PC-3 (cell line): ENCODE measurements around the gene SRCAP.

Experiments
- EZH2 ChIP-seq: fragments of 300-600 bp; sonication (generic); IDR thresholded peaks from one replicate; pipeline ENCODE4 v1.6.1; 2017; ENCODE audit warnings: antibody characterized with exemption, mild to moderate bottlenecking, low read length; ENCODE audit not compliant: unreplicated experiment
- EZH2phosphoT487 ChIP-seq: fragments of 300-600 bp; sonication (generic); IDR thresholded peaks from 2 replicates; pipeline ENCODE4 v1.6.1; 2018; ENCODE audit warnings: mild to moderate bottlenecking, antibody characterized with exemption, low read length, borderline replicate concordance
- TF ChIP-seq, protein P1 (sequence below): fragments of 300-600 bp; sonication (generic); conservative IDR thresholded peaks from 2 replicates; pipeline ENCODE4 v1.5.1; 2017; ENCODE audit warnings: antibody characterized with exemption, low read depth, mild to moderate bottlenecking, low read length

GRCh38 chr16:30715750-30716445 lies 16.9 kb downstream of the SRCAP start:
- TF ChIP-seq, protein P1, sequence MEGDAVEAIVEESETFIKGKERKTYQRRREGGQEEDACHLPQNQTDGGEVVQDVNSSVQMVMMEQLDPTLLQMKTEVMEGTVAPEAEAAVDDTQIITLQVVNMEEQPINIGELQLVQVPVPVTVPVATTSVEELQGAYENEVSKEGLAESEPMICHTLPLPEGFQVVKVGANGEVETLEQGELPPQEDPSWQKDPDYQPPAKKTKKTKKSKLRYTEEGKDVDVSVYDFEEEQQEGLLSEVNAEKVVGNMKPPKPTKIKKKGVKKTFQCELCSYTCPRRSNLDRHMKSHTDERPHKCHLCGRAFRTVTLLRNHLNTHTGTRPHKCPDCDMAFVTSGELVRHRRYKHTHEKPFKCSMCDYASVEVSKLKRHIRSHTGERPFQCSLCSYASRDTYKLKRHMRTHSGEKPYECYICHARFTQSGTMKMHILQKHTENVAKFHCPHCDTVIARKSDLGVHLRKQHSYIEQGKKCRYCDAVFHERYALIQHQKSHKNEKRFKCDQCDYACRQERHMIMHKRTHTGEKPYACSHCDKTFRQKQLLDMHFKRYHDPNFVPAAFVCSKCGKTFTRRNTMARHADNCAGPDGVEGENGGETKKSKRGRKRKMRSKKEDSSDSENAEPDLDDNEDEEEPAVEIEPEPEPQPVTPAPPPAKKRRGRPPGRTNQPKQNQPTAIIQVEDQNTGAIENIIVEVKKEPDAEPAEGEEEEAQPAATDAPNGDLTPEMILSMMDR = no peak
- TF ChIP-seq EZH2 = no peak
- TF ChIP-seq EZH2phosphoT487 = no peak
